GM12873 (cell line): Measurements from ENCODE around the gene DENND2A.

Experiments used
- TF ChIP-seq, protein P1 (sequence below): IDR thresholded peaks from 2 replicates; pipeline ENCODE4 v1.5.1; 2012; ENCODE audit warnings: low read depth, mild to moderate bottlenecking, moderate library complexity, low read length, control low read depth; ENCODE audit not compliant: insufficient read depth; ENCODE audit errors: missing control alignments

DENND2A gene

DNA sequence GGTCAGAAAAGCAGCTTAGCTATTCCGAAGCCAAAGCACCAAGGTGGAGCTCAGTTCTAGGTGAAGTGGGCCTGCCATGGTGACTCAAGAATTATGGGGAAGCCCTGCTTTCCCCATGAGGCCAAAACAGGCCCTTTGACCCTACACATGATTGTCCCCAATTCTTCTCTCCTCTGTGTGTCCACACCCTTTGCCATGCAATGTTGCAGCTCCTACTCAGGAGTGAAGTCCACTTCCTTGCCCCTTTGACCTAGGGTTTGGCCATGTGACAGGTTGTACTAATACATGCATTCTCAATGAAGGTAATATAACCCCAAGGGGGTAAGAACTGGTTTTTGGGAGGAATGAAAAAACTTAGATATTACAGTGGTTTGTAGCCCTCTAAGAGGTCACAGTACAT lies 93.7 kb downstream of the DENND2A start:
- TF ChIP-seq, protein P1, sequence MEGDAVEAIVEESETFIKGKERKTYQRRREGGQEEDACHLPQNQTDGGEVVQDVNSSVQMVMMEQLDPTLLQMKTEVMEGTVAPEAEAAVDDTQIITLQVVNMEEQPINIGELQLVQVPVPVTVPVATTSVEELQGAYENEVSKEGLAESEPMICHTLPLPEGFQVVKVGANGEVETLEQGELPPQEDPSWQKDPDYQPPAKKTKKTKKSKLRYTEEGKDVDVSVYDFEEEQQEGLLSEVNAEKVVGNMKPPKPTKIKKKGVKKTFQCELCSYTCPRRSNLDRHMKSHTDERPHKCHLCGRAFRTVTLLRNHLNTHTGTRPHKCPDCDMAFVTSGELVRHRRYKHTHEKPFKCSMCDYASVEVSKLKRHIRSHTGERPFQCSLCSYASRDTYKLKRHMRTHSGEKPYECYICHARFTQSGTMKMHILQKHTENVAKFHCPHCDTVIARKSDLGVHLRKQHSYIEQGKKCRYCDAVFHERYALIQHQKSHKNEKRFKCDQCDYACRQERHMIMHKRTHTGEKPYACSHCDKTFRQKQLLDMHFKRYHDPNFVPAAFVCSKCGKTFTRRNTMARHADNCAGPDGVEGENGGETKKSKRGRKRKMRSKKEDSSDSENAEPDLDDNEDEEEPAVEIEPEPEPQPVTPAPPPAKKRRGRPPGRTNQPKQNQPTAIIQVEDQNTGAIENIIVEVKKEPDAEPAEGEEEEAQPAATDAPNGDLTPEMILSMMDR, result no peak

GRCh38 chr7:140544388-140544826 lies 96.2 kb downstream of the DENND2A start:
- TF ChIP-seq, protein P1, result no peak

DNA sequence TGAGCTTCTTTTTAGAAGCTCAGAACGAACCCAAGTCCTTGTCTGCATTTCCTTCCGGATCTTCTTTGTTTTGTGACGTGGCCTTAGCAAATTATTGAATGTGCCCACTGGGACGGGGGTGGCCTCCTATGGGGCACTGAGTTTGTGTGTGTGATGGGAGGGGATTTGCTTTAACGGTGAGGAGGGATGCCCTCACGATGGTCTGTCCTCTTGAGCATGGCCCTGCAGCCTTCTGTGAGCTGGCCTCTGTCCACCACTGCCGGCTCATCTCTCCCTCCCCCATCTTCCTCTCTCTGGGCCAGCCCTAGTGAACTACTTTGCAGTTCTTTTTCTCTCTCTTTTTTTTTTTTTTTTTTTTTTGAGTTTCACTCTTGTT lies 98.4 kb downstream of the DENND2A start:
- TF ChIP-seq, protein P1, result no peak

DNA sequence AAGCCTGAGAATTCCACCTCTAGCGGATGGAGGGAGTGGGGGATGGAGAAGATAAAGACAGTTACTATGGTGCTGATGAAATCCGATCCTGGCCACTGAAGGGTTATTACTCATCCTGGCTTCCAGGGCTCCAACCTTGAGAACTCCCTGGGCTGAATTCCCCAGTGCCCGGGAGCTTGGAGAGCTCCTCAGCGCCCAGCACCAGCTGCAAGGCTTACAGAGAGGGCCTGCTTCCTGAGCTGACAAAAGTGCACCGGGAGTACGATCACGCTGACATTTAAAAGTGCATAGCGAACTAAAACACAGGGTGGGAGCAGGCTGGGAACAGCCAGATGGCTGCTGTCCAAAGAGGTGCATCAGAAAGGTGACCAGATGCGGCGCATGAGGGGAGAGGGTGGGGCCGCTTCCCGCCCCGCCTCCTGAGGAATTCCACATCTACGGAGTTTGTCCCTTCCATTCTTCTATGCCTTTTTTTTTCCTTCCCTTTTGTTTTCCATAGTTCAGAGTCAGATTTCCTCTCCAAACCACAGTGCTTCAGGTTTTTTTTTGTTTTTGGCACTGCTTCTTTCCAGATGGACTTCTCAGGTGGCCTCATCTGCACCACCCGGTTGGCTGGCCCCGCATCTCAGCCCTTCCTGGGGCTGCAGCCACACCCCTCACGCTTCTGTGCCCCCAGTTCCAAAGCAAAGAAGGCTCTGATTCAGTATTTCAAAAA lies 98.9 kb downstream of the DENND2A start:
- TF ChIP-seq, protein P1, result no peak

- TF ChIP-seq, protein P1, result no peak
Observed at GRCh38 chr7:140541176-140541512, 99.5 kb downstream of the DENND2A start.

DNA sequence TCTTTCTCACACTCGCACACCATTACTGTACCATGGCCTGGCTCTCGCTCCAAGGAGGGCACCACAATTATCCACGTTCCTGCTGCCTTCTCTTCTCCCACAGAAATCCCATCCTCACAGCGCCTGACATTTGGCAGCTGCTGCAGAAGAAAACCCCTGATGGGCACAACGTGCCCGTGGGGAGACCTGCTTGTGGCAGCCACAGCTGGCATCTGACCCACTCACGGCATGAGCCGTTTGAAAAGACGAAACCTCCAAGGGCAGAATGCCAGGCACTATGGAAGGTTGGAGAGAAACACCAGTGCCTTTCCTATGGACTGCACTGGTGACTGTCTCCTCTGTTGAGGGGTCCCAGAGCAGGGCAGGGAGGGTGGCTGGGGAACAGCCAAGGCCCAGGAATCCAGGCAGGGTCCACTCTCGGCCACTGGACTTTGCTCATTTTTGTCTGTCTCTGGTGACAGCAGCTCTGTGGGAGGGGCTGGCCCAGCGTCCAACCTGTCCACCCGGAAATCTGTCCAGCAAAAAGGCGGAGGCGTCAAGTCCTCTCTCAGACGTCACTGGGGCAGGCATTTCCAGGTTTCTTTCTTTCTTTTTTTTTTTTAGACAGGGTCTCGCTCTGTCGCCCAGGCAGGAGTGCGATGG lies 100.4 kb downstream of the DENND2A start:
- TF ChIP-seq, protein P1, result no peak

- TF ChIP-seq, protein P1, result no peak
Observed at GRCh38 chr7:140539461-140539860, 101.2 kb downstream of the DENND2A start.
